Medulla oblongata (tissue), 1 donor: ENCODE measurements around the gene EPPIN.
A peak's percentile ranks its signal among the peaks of the same experiment; 100 is the strongest.

Experiments
- DNase-seq: peaks from one replicate; pipeline ENCODE4 v3.0.0-alpha.2; 2015; ENCODE audit errors: extremely low spot score

The EPPIN gene

GRCh38 chr20:45538209-45538799 is 8.9 kb downstream of the EPPIN start:
- no peak for DNase-seq

- no peak for DNase-seq
These were observed 19.9 kb downstream of the EPPIN start for GRCh38 chr20:45527294-45527693.

GRCh38 chr20:45523821-45524220 is 23.4 kb downstream of the EPPIN start:
- no peak for DNase-seq

- no peak for DNase-seq
These were observed 28.9 kb downstream of the EPPIN start for GRCh38 chr20:45518282-45518681.

GRCh38 chr20:45515147-45515913 is 31.9 kb downstream of the EPPIN start, which contains the start of gene SPINT3:
Gene SPINT3 (minus strand): TSS chr20:45515622. CDS start chr20:45515608, 14 bp downstream.
- no peak for DNase-seq

GRCh38 chr20:45510242-45510862 is 36.8 kb downstream of the EPPIN start:
- no peak for DNase-seq

- no peak for DNase-seq
These were observed 38.1 kb downstream of the EPPIN start for GRCh38 chr20:45509091-45509490.

- DNase-seq, result no peak
These were observed 38.9 kb downstream of the EPPIN start for GRCh38 chr20:45508068-45508886.

GRCh38 chr20:45507011-45507820 is 40.0 kb downstream of the EPPIN start:
- DNase-seq, result peak; percentile 2

GRCh38 chr20:45506398-45506797 is 40.8 kb downstream of the EPPIN start:
- no peak for DNase-seq

- no peak for DNase-seq
These were observed 43.8 kb downstream of the EPPIN start for GRCh38 chr20:45503403-45503802.

- no peak for DNase-seq
These were observed 44.6 kb downstream of the EPPIN start for GRCh38 chr20:45502561-45502960.

GRCh38 chr20:45501600-45501999 is 45.6 kb downstream of the EPPIN start:
- DNase-seq, result no peak

- no peak for DNase-seq
These were observed 47.2 kb downstream of the EPPIN start for GRCh38 chr20:45500022-45500421.

- no peak for DNase-seq
These were observed 49.2 kb downstream of the EPPIN start for GRCh38 chr20:45497971-45498494.

GRCh38 chr20:45496166-45496565 is 51.0 kb downstream of the EPPIN start:
- DNase-seq, result no peak

GRCh38 chr20:45495501-45495941 is 51.7 kb downstream of the EPPIN start:
- no peak for DNase-seq
